ENCODE measurements around the gene DNM2.
"Not testable (repeated sequence)": the region's sequence is repeated elsewhere in the genome, so short reads cannot be mapped to it uniquely, and the experiment has no call there.

DNM2 gene

DNA sequence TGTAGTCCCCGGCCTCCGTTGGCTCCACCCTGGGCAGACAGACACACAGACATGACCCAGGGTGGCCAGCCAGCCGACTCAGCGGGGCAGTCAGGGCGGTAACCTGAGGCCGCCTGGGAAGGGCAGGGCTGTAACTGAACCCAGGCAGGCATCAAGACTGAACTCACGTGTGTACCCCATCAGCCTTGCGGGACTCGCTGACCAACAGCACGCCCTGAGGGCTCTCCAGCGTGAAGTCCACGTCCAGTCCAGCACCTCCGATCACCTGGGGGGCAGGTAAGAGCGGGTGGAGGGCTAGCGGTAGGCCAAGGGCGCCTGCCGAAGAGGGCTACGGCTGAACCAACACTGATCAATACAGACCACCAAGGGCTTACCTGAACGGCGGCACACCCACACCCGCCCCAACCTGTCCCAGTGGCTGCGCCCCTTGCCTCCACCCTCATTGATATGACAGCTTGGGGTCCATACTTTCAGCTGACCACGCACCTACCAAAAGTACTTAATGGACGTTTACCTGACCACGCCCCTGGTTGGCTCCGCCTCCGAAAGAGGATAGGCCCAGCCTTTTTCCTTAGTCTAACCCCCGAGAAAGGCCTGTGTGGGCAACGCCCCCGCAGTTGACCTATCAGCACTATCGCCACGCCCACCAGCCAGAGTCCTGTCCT is 117.3 kb downstream of the DNM2 start:
- Histone ChIP-seq H3K9me3 (ENCODE audit: insufficient read depth, low read length) (peaks cover 2% of the 10 kb centered on the region; the same call in 1 of the 2 replicates), H3K4me2 (ENCODE audit: low read length) (peak overlapping the region; percentile 69), H3K4me3 (ENCODE audit: low read length) (peak overlapping the region; percentile 82), H2AFZ (ENCODE audit: low read depth, low read length) (no peak overlapping the region), H3K36me3 (replicated peaks; ENCODE audit: low read depth, low read length) (peaks cover 14% of the 10 kb centered on the region), H3K27ac (ENCODE audit: low read length) (peak overlapping the region; percentile 7; the same call in 1 of the 2 replicates), H3K4me1 (ENCODE audit: low read length) (peaks cover 8% of the 10 kb centered on the region), H4K20me1 (ENCODE audit: insufficient read depth, low read length) (peaks cover 4% of the 10 kb centered on the region; the same call in 1 of the 2 replicates), H3K79me2 (ENCODE audit: low read length) (0 out of 2 replicates have a peak, but pooled peaks cover 2% of the 10 kb centered on the region), H3K27me3 (ENCODE audit: low read depth, low read length) (no peaks in the 10 kb centered on the region), H3K9ac (ENCODE audit: low read length) (no peak overlapping the region)
- TF ChIP-seq EZH2phosphoT487 (IDR thresholded peaks at IDR 0.05; ENCODE audit: low read depth), result no peak
- TF ChIP-seq, protein P1, sequence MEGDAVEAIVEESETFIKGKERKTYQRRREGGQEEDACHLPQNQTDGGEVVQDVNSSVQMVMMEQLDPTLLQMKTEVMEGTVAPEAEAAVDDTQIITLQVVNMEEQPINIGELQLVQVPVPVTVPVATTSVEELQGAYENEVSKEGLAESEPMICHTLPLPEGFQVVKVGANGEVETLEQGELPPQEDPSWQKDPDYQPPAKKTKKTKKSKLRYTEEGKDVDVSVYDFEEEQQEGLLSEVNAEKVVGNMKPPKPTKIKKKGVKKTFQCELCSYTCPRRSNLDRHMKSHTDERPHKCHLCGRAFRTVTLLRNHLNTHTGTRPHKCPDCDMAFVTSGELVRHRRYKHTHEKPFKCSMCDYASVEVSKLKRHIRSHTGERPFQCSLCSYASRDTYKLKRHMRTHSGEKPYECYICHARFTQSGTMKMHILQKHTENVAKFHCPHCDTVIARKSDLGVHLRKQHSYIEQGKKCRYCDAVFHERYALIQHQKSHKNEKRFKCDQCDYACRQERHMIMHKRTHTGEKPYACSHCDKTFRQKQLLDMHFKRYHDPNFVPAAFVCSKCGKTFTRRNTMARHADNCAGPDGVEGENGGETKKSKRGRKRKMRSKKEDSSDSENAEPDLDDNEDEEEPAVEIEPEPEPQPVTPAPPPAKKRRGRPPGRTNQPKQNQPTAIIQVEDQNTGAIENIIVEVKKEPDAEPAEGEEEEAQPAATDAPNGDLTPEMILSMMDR (IDR thresholded peaks at IDR 0.05; ENCODE audit: low read depth, low read length), result no peak

GRCh38 chr19:10835754-10836478 is 118.0 kb downstream of the DNM2 start, which contains the start of gene TMED1:
TSS of gene TMED1 (minus strand) at chr19:10836212. CDS start at chr19:10836191, 21 bp downstream.
- Histone ChIP-seq H3K4me1 (ENCODE audit: low read length) (peaks cover 8% of the 10 kb centered on the region), H3K4me2 (ENCODE audit: low read length) (peak within 1 kb of the TSS; percentile 69), H2AFZ (ENCODE audit: low read depth, low read length) (peak within 1 kb of the TSS; percentile 91), H3K9ac (ENCODE audit: low read length) (peak within 1 kb of the TSS; percentile 94), H3K27me3 (ENCODE audit: low read depth, low read length) (no peaks in the 10 kb centered on the region), H3K36me3 (replicated peaks; ENCODE audit: low read depth, low read length) (peaks cover 12% of the 10 kb centered on the region), H3K4me3 (ENCODE audit: low read length) (peak within 1 kb of the TSS; percentile 82), H4K20me1 (ENCODE audit: insufficient read depth, low read length) (peaks cover 4% of the 10 kb centered on the region; the same call in 1 of the 2 replicates), H3K27ac (ENCODE audit: low read length) (peak within 1 kb of the TSS; percentile 85), H3K9me3 (ENCODE audit: insufficient read depth, low read length) (peaks cover 2% of the 10 kb centered on the region; the same call in 1 of the 2 replicates), H3K79me2 (ENCODE audit: low read length) (0 out of 2 replicates have a peak, but pooled peaks cover 2% of the 10 kb centered on the region)
- no peak for TF ChIP-seq EZH2phosphoT487 (IDR thresholded peaks at IDR 0.05; ENCODE audit: low read depth)
- TF ChIP-seq, protein P1 (IDR thresholded peaks at IDR 0.05; ENCODE audit: low read depth, low read length), result peak; percentile 29

GRCh38 chr19:10836479-10837330 is 118.8 kb downstream of the DNM2 start:
- Histone ChIP-seq H2AFZ (ENCODE audit: low read depth, low read length) (peak overlapping the region; percentile 91), H3K4me1 (ENCODE audit: low read length) (peaks cover 8% of the 10 kb centered on the region), H4K20me1 (ENCODE audit: insufficient read depth, low read length) (peaks cover 4% of the 10 kb centered on the region; the same call in 1 of the 2 replicates), H3K9ac (ENCODE audit: low read length) (peak overlapping the region; percentile 94), H3K4me3 (ENCODE audit: low read length) (peak overlapping the region; percentile 82), H3K27me3 (ENCODE audit: low read depth, low read length) (no peaks in the 10 kb centered on the region), H3K36me3 (replicated peaks; ENCODE audit: low read depth, low read length) (peaks cover 12% of the 10 kb centered on the region), H3K27ac (ENCODE audit: low read length) (peak overlapping the region; percentile 85), H3K79me2 (ENCODE audit: low read length) (0 out of 2 replicates have a peak, but pooled peaks cover 2% of the 10 kb centered on the region), H3K9me3 (ENCODE audit: insufficient read depth, low read length) (peaks cover 2% of the 10 kb centered on the region; the same call in 1 of the 2 replicates), H3K4me2 (ENCODE audit: low read length) (peak overlapping the region; percentile 69)
- TF ChIP-seq, protein P1 (IDR thresholded peaks at IDR 0.05; ENCODE audit: low read depth, low read length), result no peak
- TF ChIP-seq EZH2phosphoT487 (IDR thresholded peaks at IDR 0.05; ENCODE audit: low read depth), result no peak

DNA sequence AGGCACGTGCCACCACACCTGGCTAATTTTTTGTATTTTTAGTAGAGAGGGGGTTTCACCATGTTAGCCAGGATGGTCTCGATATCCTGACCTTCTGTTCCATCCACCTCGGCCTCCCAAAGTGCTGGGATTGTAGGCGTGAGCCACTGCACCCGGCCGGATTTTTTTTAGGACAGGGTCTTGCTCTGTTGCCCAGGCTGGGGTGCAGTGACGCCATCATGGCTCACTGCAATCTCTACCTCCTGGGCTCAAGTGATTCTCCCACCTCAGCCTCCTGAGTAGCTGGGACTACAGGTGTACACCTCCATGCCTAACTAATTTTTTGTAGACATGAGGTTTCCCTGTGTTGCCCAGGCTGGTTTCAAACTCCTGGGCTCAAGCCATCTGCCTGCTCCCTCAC is 119.8 kb downstream of the DNM2 start:
- H3K79me2 ChIP-seq (ENCODE audit: low read length); H3K27me3 ChIP-seq (ENCODE audit: low read depth, low read length); H3K36me3 ChIP-seq (replicated peaks; ENCODE audit: low read depth, low read length); H3K4me3 ChIP-seq (ENCODE audit: low read length); H3K9me3 ChIP-seq (ENCODE audit: insufficient read depth, low read length); H4K20me1 ChIP-seq (ENCODE audit: insufficient read depth, low read length); H3K4me2 ChIP-seq (ENCODE audit: low read length); H2AFZ ChIP-seq (ENCODE audit: low read depth, low read length); H3K27ac ChIP-seq (ENCODE audit: low read length); H3K9ac ChIP-seq (ENCODE audit: low read length); H3K4me1 ChIP-seq (ENCODE audit: low read length): not testable (repeated sequence)

Measured in OCI-LY3 (cell line).